Fibroblast of lung (primary cell): Measurements from ENCODE around the gene POPDC3.

Experiments
- CTCF ChIP-seq, 2 donors: IDR thresholded peaks in 1 of 2; conservative IDR thresholded peaks in 1 of 2; 1 replicate in 1 of 2; 2 replicates in 1 of 2; pipeline ENCODE4 v1.5.1; 2011 to 2012; ENCODE audit warnings: low read length in 2 of 2, control low read depth in 1 of 2, inconsistent platforms in 1 of 2, low read depth in 1 of 2, mild to moderate bottlenecking in 1 of 2
- EZH2 ChIP-seq: IDR thresholded peaks from 2 replicates; pipeline ENCODE4 v1.5.1; 2012; ENCODE audit warnings: low read length, control low read depth, mild to moderate bottlenecking; ENCODE audit errors: missing control alignments

- TF ChIP-seq CTCF (conservative IDR thresholded peaks at IDR 0.05 in 1 of 2, IDR thresholded peaks at IDR 0.05 in 1 of 2; ENCODE audit: low read depth in 1 of 2, low read length in 2 of 2) (no peak), EZH2 (no peak)
Measured at GRCh38 chr6:105223242-105223641, 43.4 kb upstream of the POPDC3 start.
